ENCODE results near the gene OR2AJ1.
"Not testable (repeated sequence)": the region's sequence is repeated elsewhere in the genome, so short reads cannot be mapped to it uniquely, and the experiment has no call there.

OR2AJ1 gene

GRCh38 chr1:247914941-247915662 lies 9.6 kb upstream of the OR2AJ1 start:
- Histone ChIP-seq H3K79me2 (ENCODE audit: control insufficient read depth, insufficient read depth, low read length, unreplicated experiment) (no peaks in the 10 kb centered on the region), H3K27me3 (ENCODE audit: insufficient read depth, low read length) (no peaks in the 10 kb centered on the region), H2AFZ (ENCODE audit: low read length, unreplicated experiment) (no peak overlapping the region), H3K4me3 (ENCODE audit: low read depth, low read length) (no peak overlapping the region), H3K36me3 (ENCODE audit: insufficient read depth, low read length) (no peaks in the 10 kb centered on the region), H3K27ac (ENCODE audit: low read depth, low read length) (no peak overlapping the region), H3K4me1 (ENCODE audit: control insufficient read depth, insufficient read depth, low read length, unreplicated experiment) (no peaks in the 10 kb centered on the region)

DNA sequence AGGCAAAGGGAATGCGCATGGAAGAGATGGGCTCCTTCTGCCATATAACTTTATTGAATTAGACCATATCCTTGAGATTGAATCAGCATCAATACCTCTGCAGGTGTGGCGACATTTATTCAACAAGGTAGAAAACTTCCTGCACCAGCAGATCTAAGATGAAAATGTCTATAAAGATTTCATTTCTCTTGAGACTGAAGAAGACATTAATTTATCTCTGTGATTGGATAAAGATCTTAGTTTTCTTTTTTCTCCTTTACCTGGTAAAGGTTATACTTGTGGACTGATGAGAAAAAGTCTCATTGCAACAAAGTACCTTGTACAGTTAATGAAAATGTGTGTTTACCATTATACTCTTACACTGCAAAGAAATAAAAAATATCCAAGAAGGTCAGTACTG lies 4.7 kb upstream of the OR2AJ1 start, which contains the start of gene OR2T8:
Gene OR2T8, plus strand, starts transcription at position 301 of the 400 bp plus-strand sequence. CDS start 766 bp downstream, outside the sequence.
- Histone ChIP-seq H3K36me3 (ENCODE audit: insufficient read depth, low read length) (no peaks in the 10 kb centered on the region), H3K4me3 (ENCODE audit: low read depth, low read length) (no peak within 1 kb of the TSS), H3K79me2 (ENCODE audit: control insufficient read depth, insufficient read depth, low read length, unreplicated experiment) (no peaks in the 10 kb centered on the region), H3K4me1 (ENCODE audit: control insufficient read depth, insufficient read depth, low read length, unreplicated experiment) (no peaks in the 10 kb centered on the region), H3K27ac (ENCODE audit: low read depth, low read length) (no peak within 1 kb of the TSS), H3K27me3 (ENCODE audit: insufficient read depth, low read length) (no peaks in the 10 kb centered on the region), H2AFZ (ENCODE audit: low read length, unreplicated experiment) (no peak within 1 kb of the TSS)

DNA sequence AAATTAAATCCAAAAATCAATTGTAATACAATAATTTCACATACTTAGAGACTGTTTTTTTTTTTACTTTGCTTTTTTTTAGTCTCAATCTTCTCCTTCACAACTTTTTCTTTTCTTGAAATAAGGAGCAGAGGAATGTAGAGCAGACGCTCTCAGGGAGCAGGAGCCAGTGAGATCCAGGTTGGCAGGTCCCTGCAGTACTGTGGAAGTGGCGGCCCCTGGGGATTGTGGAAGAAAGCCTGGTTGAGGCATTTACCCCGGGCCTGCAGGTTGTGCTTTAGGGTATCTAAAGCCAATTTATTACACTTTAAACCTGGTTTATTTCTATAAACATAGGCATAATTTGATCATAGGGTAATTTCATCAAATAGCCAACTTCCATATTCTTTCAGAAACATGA lies 748 bp upstream of the OR2AJ1 start:
- Histone ChIP-seq H2AFZ (ENCODE audit: low read length, unreplicated experiment) (no peak overlapping the region), H3K79me2 (ENCODE audit: control insufficient read depth, insufficient read depth, low read length, unreplicated experiment) (no peaks in the 10 kb centered on the region), H3K27me3 (ENCODE audit: insufficient read depth, low read length) (no peaks in the 10 kb centered on the region), H3K4me3 (ENCODE audit: low read depth, low read length) (no peak overlapping the region), H3K4me1 (ENCODE audit: control insufficient read depth, insufficient read depth, low read length, unreplicated experiment) (no peaks in the 10 kb centered on the region), H3K27ac (ENCODE audit: low read depth, low read length) (no peak overlapping the region), H3K36me3 (ENCODE audit: insufficient read depth, low read length) (no peaks in the 10 kb centered on the region)

- no peaks in the 10 kb centered on the region for H3K36me3 ChIP-seq (ENCODE audit: insufficient read depth, low read length)
- H3K79me2 ChIP-seq (ENCODE audit: control insufficient read depth, insufficient read depth, low read length, unreplicated experiment): no peaks in the 10 kb centered on the region
- H3K4me3 ChIP-seq (ENCODE audit: low read depth, low read length): no peak overlapping the region
- no peak overlapping the region for H3K27ac ChIP-seq (ENCODE audit: low read depth, low read length)
- H3K4me1 ChIP-seq (ENCODE audit: control insufficient read depth, insufficient read depth, low read length, unreplicated experiment): no peaks in the 10 kb centered on the region
- no peaks in the 10 kb centered on the region for H3K27me3 ChIP-seq (ENCODE audit: insufficient read depth, low read length)
- no peak overlapping the region for H2AFZ ChIP-seq (ENCODE audit: low read length, unreplicated experiment)
These were observed 9.3 kb downstream of the OR2AJ1 start for GRCh38 chr1:247933989-247934388.

GRCh38 chr1:247935781-247936180 lies 11.1 kb downstream of the OR2AJ1 start:
- H3K4me1 ChIP-seq (ENCODE audit: control insufficient read depth, insufficient read depth, low read length, unreplicated experiment): no peaks in the 10 kb centered on the region
- H3K36me3 ChIP-seq (ENCODE audit: insufficient read depth, low read length): no peaks in the 10 kb centered on the region
- no peaks in the 10 kb centered on the region for H3K27me3 ChIP-seq (ENCODE audit: insufficient read depth, low read length)
- H2AFZ ChIP-seq (ENCODE audit: low read length, unreplicated experiment): no peak overlapping the region
- H3K4me3 ChIP-seq (ENCODE audit: low read depth, low read length): no peak overlapping the region
- no peaks in the 10 kb centered on the region for H3K79me2 ChIP-seq (ENCODE audit: control insufficient read depth, insufficient read depth, low read length, unreplicated experiment)
- no peak overlapping the region for H3K27ac ChIP-seq (ENCODE audit: low read depth, low read length)

DNA sequence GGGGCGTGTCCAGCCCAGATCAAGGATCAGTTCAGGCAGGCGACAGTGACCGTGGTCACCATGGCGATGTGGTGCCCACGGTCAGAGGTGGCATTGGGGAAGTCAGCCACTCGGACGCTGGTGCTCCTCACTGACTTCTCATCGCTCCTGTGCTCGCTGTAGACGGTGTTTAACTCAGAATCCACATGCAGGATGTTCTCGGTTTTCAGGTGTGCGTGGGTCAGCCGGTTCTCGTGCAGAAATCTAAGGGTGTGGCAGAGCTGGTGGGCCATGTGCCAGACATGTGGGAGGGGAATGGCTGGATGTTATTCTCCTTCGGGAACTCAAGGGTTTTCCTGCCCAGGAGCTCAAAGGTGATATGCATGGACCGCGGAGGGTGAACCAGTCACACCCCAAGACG lies 11.7 kb downstream of the OR2AJ1 start:
- Histone ChIP-seq H3K79me2 (ENCODE audit: control insufficient read depth, insufficient read depth, low read length, unreplicated experiment) (no peaks in the 10 kb centered on the region), H3K27ac (ENCODE audit: low read depth, low read length) (no peak overlapping the region), H3K36me3 (ENCODE audit: insufficient read depth, low read length) (no peaks in the 10 kb centered on the region), H3K4me3 (ENCODE audit: low read depth, low read length) (no peak overlapping the region), H3K4me1 (ENCODE audit: control insufficient read depth, insufficient read depth, low read length, unreplicated experiment) (no peaks in the 10 kb centered on the region), H3K27me3 (ENCODE audit: insufficient read depth, low read length) (no peaks in the 10 kb centered on the region), H2AFZ (ENCODE audit: low read length, unreplicated experiment) (no peak overlapping the region)

- not testable (repeated sequence) for H3K27ac ChIP-seq (ENCODE audit: low read depth, low read length); H3K36me3 ChIP-seq (ENCODE audit: insufficient read depth, low read length); H3K4me1 ChIP-seq (ENCODE audit: control insufficient read depth, insufficient read depth, low read length, unreplicated experiment); H3K79me2 ChIP-seq (ENCODE audit: control insufficient read depth, insufficient read depth, low read length, unreplicated experiment); H2AFZ ChIP-seq (ENCODE audit: low read length, unreplicated experiment); H3K4me3 ChIP-seq (ENCODE audit: low read depth, low read length); H3K27me3 ChIP-seq (ENCODE audit: insufficient read depth, low read length)
These were observed 12.5 kb downstream of the OR2AJ1 start for GRCh38 chr1:247936965-247937734.

- H3K27me3 ChIP-seq (ENCODE audit: insufficient read depth, low read length): no peaks in the 10 kb centered on the region
- no peaks in the 10 kb centered on the region for H3K79me2 ChIP-seq (ENCODE audit: control insufficient read depth, insufficient read depth, low read length, unreplicated experiment)
- no peak overlapping the region for H2AFZ ChIP-seq (ENCODE audit: low read length, unreplicated experiment)
- H3K4me3 ChIP-seq (ENCODE audit: low read depth, low read length): no peak overlapping the region
- no peaks in the 10 kb centered on the region for H3K36me3 ChIP-seq (ENCODE audit: insufficient read depth, low read length)
- no peaks in the 10 kb centered on the region for H3K4me1 ChIP-seq (ENCODE audit: control insufficient read depth, insufficient read depth, low read length, unreplicated experiment)
- H3K27ac ChIP-seq (ENCODE audit: low read depth, low read length): no peak overlapping the region
These were observed 17.9 kb downstream of the OR2AJ1 start for GRCh38 chr1:247942624-247943023.

DNA sequence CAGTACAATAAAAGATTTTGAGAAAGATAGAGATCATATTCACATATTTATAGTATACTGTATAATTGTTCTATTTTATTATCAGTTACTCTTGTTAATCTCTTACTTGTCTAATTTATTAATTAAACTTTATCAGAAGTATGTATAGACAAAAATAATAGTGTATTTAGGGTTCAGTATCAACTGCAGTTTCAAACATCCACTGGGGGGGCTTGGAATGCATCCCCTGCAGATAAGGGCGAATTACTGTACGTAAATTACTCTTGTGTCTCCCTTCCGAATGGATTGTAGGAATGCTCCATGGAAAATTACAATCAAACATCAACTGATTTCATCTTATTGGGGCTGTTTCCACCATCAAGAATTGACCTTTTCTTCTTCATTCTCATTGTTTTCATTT lies 23.9 kb downstream of the OR2AJ1 start, which contains the start of gene OR2L8:
Gene OR2L8, plus strand, starts transcription at position 301 of the 400 bp plus-strand sequence. Its CDS starts 0 bp downstream, at position 301.
- H3K27me3 ChIP-seq (ENCODE audit: insufficient read depth, low read length): no peaks in the 10 kb centered on the region

GRCh38 chr1:247953408-247953807 lies 28.7 kb downstream of the OR2AJ1 start:
- Histone ChIP-seq H3K27ac (ENCODE audit: low read depth, low read length) (no peak overlapping the region), H3K4me1 (ENCODE audit: control insufficient read depth, insufficient read depth, low read length, unreplicated experiment) (no peaks in the 10 kb centered on the region), H2AFZ (ENCODE audit: low read length, unreplicated experiment) (no peak overlapping the region), H3K79me2 (ENCODE audit: control insufficient read depth, insufficient read depth, low read length, unreplicated experiment) (no peaks in the 10 kb centered on the region), H3K4me3 (ENCODE audit: low read depth, low read length) (no peak overlapping the region), H3K27me3 (ENCODE audit: insufficient read depth, low read length) (no peaks in the 10 kb centered on the region), H3K36me3 (ENCODE audit: insufficient read depth, low read length) (no peaks in the 10 kb centered on the region)

More for the DNA sequence above, 23.9 kb downstream of the OR2AJ1 start, which contains the start of gene OR2L8:
- no peaks in the 10 kb centered on the region for H3K36me3 ChIP-seq (ENCODE audit: insufficient read depth, low read length)
- H3K79me2 ChIP-seq (ENCODE audit: control insufficient read depth, insufficient read depth, low read length, unreplicated experiment): no peaks in the 10 kb centered on the region
- H2AFZ ChIP-seq (ENCODE audit: low read length, unreplicated experiment): no peak within 1 kb of the TSS
- H3K27ac ChIP-seq (ENCODE audit: low read depth, low read length): no peak within 1 kb of the TSS
- no peak within 1 kb of the TSS for H3K4me3 ChIP-seq (ENCODE audit: low read depth, low read length)
- no peaks in the 10 kb centered on the region for H3K4me1 ChIP-seq (ENCODE audit: control insufficient read depth, insufficient read depth, low read length, unreplicated experiment)

- no peak overlapping the region for H3K4me3 ChIP-seq (ENCODE audit: low read depth, low read length)
- no peaks in the 10 kb centered on the region for H3K4me1 ChIP-seq (ENCODE audit: control insufficient read depth, insufficient read depth, low read length, unreplicated experiment)
- H3K79me2 ChIP-seq (ENCODE audit: control insufficient read depth, insufficient read depth, low read length, unreplicated experiment): no peaks in the 10 kb centered on the region
- no peak overlapping the region for H2AFZ ChIP-seq (ENCODE audit: low read length, unreplicated experiment)
- H3K36me3 ChIP-seq (ENCODE audit: insufficient read depth, low read length): no peaks in the 10 kb centered on the region
- no peak overlapping the region for H3K27ac ChIP-seq (ENCODE audit: low read depth, low read length)
- H3K27me3 ChIP-seq (ENCODE audit: insufficient read depth, low read length): no peaks in the 10 kb centered on the region
These were observed 37.1 kb downstream of the OR2AJ1 start for GRCh38 chr1:247961791-247962190.

Measured in ACC112 (cell line).